Prostate gland (tissue), 2 donors: ENCODE measurements around the gene TIMP3.

Experiments used
- CTCF ChIP-seq, 4 experiments: fragments of 200-600 bp in 2 of 4; fragments of 450-650 bp in 2 of 4; sonication (generic) in 2 of 4; IDR thresholded peaks; 1 replicate in 3 of 4; 2 replicates in 1 of 4; pipeline ENCODE4 v1.5.1; 2016 to 2019; ENCODE audit warnings: antibody characterized with exemption in 4 of 4, mild to moderate bottlenecking in 2 of 4, moderate library complexity in 2 of 4
- POLR2AphosphoS5 ChIP-seq: sonication (generic); formaldehyde crosslinking; IDR thresholded peaks from one replicate; pipeline ENCODE4 v1.6.1; 2017; ENCODE audit warnings: antibody characterized with exemption

GRCh38 chr22:32830473-32830872 lies 29.0 kb downstream of the TIMP3 start:
- TF ChIP-seq CTCF (IDR thresholded peaks at IDR 0.05) (no peak), POLR2AphosphoS5 (no peak)
